Adrenal gland (tissue), 19 donors: ENCODE results near the gene NFATC1. TPM values are rescaled to one million over a fixed set of nuclear protein-coding genes. Genes with fewer than 3 reads are reported as not detected.
A peak's percentile ranks its signal among the peaks of the same experiment; 100 is the strongest.

Source experiments
- DNase-seq, 7 donors: peaks; one replicate each; pipeline ENCODE4 v3.0.0-alpha.2; 2019 to 2020
- H3K27ac ChIP-seq, 5 donors: fragments of 200-600 bp; sonication (generic) in 4 of 5; 1 replicate in 3 of 5; 2 replicates in 2 of 5; pipeline versions ENCODE4 v1.5.1 to v1.8.0; 2016 to 2020; ENCODE audit warnings: mild to moderate bottlenecking in 1 of 5
- H3K27me3 ChIP-seq: fragments of 200-600 bp; 2 replicates; pipeline ENCODE4 v1.8.0; 2021
- H3K36me3 ChIP-seq, 2 donors: fragments of 200-600 bp; replicated peaks in 1 of 2; 1 replicate in 1 of 2; 2 replicates in 1 of 2; pipeline versions ENCODE4 v1.5.1 to v1.8.0; 2018 to 2022
- H3K4me1 ChIP-seq, 2 donors: fragments of 200-600 bp; replicated peaks in 1 of 2; 1 replicate in 1 of 2; 2 replicates in 1 of 2; pipeline versions ENCODE4 v1.5.1 to v1.8.0; 2018 to 2021
- H3K4me3 ChIP-seq, 4 donors: fragments of 200-600 bp; sonication (generic) in 3 of 4; one replicate each; pipeline ENCODE4 v1.5.1; 2016 to 2018
- H3K9me3 ChIP-seq, 3 donors: fragments of 200-600 bp; sonication (generic) in 1 of 3; replicated peaks in 1 of 3; 1 replicate in 2 of 3; 2 replicates in 1 of 3; pipeline versions ENCODE4 v1.5.1 to v1.8.0; 2016 to 2021
- POLR2A ChIP-seq, 2 donors: fragments of 450-650 bp; IDR thresholded peaks; one replicate each; pipeline ENCODE4 v1.6.1; 2017; ENCODE audit warnings: antibody characterized with exemption in 2 of 2, mild to moderate bottlenecking in 2 of 2, moderate library complexity in 1 of 2
- WGBS, 4 donors: extraction: QIAGEN DNeasy Blood & Tissue Kit in 2 of 4; methylation state at CpG; one replicate each; pipeline versions ENCODE4 v1.1.5 to v1.1.7; 2013 to 2017; 5-methylcytosine and 5-hydroxymethylcytosine counted together
- intact Hi-C, 2 donors: fragments of 100-400 bp; cut with DNase I; formaldehyde crosslinking; loops; one replicate each; pipeline versions ENCODE4 v1.14.1 to v1.15.0; 2022 to 2023
- long read RNA-seq, 10 donors: library from polyadenylated mRNA in 3 of 10; unstranded in 2 of 10; stranded (forward) in 1 of 10; transcript quantifications; one replicate each; pipeline ENCODE4 v2.0.0 and lab custom pipeline, GENCODE V29; 2021 to 2026
- polyA plus RNA-seq, 3 donors: library from polyadenylated mRNA; stranded (reverse); fragments of 200-250 nt in 2 of 3; fragments of 350-450 nt in 1 of 3; fragmentation: Illumina TruSeq in 1 of 3; extraction: RNeasy Lipid Tissue Mini Kit (QIAGEN cat#74804) in 1 of 3; gene quantifications; one replicate each; pipeline ENCODE4 v1.2.3, GENCODE V29; 2013 to 2014
- total RNA-seq, 9 donors: library from RNA; depleted of rRNA in 4 of 9; stranded (reverse); fragments of >200 nt in 4 of 9; fragments of 120-200 nt in 1 of 9; fragmentation: NEBNext Ultra II Directional in 1 of 9; extraction: Animal tissue kit (Norgen Biotek cat#: 25700) in 1 of 9; gene quantifications; one replicate each; pipeline versions ENCODE4 v1.1.0 to v1.2.4, GENCODE V29; 2013 to 2023
- TF ChIP-seq, protein P1 (sequence below), 6 experiments: fragments of 450-650 bp in 4 of 6; fragments of 200-600 bp in 2 of 6; sonication (generic) in 1 of 6; IDR thresholded peaks; 1 replicate in 5 of 6; 2 replicates in 1 of 6; pipeline versions ENCODE4 v1.5.1 to v1.8.0; 2016 to 2021; ENCODE audit warnings: antibody characterized with exemption in 6 of 6, mild to moderate bottlenecking in 2 of 6, moderate library complexity in 1 of 6
- donor health status: healthy with polysubstance abuse.
- donor health status: Bipolar disorder and iron deficiency.
- donor health status: DM: yes; HTN: yes; CAD: no.
- donor health status: DM: no; HTN: no; CAD: no.
- donor health status: DM: no; HTN: no; CAD: no.
- donor health status: DM: yes; HTN: yes; CAD: no.

Gene NFATC1
- total RNA-seq (10 to 100 TPM in 4 of 9 donors, 1 to 10 TPM in 4, under 1 TPM in 1; 0.50 to 20.9 (median 9.6) TPM), polyA plus RNA-seq (1 to 10 TPM; 1.4 to 7.0 (median 5.5) TPM)
- long read RNA-seq, donor 1 = 0 reads
- long read RNA-seq, donor 2 = 0 reads
- long read RNA-seq, donor 3 = 0 reads
- long read RNA-seq, donor 4 = 0 reads
- long read RNA-seq, donor 5, full-length matches to known transcripts = 57 of 72 reads
- long read RNA-seq, donor 5, partial matches to known transcripts = 12 of 72 reads
- long read RNA-seq, donor 5, other reads (novel, unspliced or antisense) = 3 of 72 reads
- long read RNA-seq, donor 6, partial matches to known transcripts = 1 of 2 reads
- long read RNA-seq, donor 6, other reads (novel, unspliced or antisense) = 1 of 2 reads
- long read RNA-seq, donor 7 = 0 reads
- long read RNA-seq, donor 8 = 0 reads
- long read RNA-seq, donor 9 = 0 reads
- long read RNA-seq, donor 10, full-length matches to known transcripts = 2 of 2 reads
- long read RNA-seq, donor 10, partial matches to known transcripts = 0 of 2 reads
- long read RNA-seq, donor 10, other reads (novel, unspliced or antisense) = 0 of 2 reads

DNA sequence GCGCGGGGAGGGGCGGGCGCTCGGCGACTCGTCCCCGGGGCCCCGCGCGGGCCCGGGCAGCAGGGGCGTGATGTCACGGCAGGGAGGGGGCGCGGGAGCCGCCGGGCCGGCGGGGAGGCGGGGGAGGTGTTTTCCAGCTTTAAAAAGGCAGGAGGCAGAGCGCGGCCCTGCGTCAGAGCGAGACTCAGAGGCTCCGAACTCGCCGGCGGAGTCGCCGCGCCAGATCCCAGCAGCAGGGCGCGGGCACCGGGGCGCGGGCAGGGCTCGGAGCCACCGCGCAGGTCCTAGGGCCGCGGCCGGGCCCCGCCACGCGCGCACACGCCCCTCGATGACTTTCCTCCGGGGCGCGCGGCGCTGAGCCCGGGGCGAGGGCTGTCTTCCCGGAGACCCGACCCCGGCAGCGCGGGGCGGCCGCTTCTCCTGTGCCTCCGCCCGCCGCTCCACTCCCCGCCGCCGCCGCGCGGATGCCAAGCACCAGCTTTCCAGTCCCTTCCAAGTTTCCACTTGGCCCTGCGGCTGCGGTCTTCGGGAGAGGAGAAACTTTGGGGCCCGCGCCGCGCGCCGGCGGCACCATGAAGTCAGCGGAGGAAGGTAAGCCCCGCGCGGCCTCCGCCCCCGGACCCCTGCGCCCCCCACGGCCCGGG is at the start of gene NFATC1:
TSS of gene NFATC1 (plus strand) at position 170 of the 644 bp plus-strand sequence. CDS start at position 465, 295 bp downstream.
- Histone ChIP-seq H3K27me3 (no peaks in the 10 kb centered on the region), H3K27ac (peak within 1 kb of the TSS in 3 of 5 donors; percentile 19 to 82 (median 71)), H3K9me3 (no peaks in the 10 kb centered on the region), H3K4me3 (peak within 1 kb of the TSS in 2 of 4 donors; percentile 30 to 62), H3K4me1 (peaks cover 10 to 38% of the 10 kb centered on the region in 2 donors), H3K36me3 (no peaks in the 10 kb centered on the region)
- intact Hi-C loops = no loop called here
- no peak for TF ChIP-seq POLR2A (IDR thresholded peaks at IDR 0.05)
- TF ChIP-seq, protein P1, sequence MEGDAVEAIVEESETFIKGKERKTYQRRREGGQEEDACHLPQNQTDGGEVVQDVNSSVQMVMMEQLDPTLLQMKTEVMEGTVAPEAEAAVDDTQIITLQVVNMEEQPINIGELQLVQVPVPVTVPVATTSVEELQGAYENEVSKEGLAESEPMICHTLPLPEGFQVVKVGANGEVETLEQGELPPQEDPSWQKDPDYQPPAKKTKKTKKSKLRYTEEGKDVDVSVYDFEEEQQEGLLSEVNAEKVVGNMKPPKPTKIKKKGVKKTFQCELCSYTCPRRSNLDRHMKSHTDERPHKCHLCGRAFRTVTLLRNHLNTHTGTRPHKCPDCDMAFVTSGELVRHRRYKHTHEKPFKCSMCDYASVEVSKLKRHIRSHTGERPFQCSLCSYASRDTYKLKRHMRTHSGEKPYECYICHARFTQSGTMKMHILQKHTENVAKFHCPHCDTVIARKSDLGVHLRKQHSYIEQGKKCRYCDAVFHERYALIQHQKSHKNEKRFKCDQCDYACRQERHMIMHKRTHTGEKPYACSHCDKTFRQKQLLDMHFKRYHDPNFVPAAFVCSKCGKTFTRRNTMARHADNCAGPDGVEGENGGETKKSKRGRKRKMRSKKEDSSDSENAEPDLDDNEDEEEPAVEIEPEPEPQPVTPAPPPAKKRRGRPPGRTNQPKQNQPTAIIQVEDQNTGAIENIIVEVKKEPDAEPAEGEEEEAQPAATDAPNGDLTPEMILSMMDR (IDR thresholded peaks at IDR 0.05) = peak in 1 of 6 experiments; percentile 2
- DNase-seq = peak in 6 of 7 donors; percentile 49 to 81 (median 60)
- WGBS, 4 donors = 0% methylated on average over 3 to 91 of the region's 91 CpGs

DNA sequence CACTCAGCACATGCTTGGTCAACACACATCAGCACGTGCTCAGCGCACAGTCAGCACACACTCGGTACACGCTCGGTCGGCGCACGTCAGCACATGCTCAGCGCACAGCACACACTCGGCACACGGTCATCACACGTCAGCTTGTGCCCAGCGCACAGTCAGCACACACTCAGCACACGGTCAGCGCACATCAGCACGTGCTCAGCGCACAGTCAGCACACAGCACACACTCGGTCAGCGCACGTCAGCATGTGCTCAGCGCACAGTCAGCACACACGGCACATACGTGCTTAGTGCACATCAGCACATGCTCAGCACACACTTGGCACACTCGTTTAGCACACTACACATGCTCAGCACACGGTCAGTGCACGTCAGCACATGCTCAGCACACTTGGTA is 49.7 kb upstream of the NFATC1 start:
- 89 to 98% (median 97%) methylated on average over 9 to 26 of the region's 26 CpGs for WGBS, 4 donors
- H3K9me3 ChIP-seq = no peaks in the 10 kb centered on the region
- H3K27me3 ChIP-seq = no peaks in the 10 kb centered on the region
- no peaks in the 10 kb centered on the region for H3K4me1 ChIP-seq
- intact Hi-C loops = no loop called here
- no peak for DNase-seq
- H3K4me3 ChIP-seq = no peak overlapping the region
- H3K27ac ChIP-seq = no peak overlapping the region
- H3K36me3 ChIP-seq = peaks cover 0 to 53% of the 10 kb centered on the region in 2 donors
- no peak for TF ChIP-seq POLR2A (IDR thresholded peaks at IDR 0.05)
- TF ChIP-seq, protein P1 (IDR thresholded peaks at IDR 0.05) = no peak

DNA sequence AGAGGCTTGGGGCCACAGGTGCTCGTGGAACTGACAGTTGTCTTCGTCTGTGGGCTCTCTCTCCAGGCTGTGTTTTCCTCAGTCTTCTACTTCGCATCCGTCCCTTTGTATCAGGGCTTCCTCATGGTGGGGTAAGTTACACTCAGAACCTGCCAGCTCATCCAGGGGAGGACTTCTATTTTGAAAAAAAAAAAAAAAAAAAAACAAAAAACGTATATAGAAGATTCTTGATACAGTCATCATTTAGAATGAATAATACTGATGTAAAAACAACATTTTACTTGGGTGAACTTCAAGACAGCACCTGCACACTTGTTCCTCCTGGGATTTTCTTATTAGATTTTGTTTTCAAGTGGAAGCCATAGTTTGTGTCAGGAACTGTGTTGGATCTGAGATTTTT is 47.7 kb upstream of the NFATC1 start:
- no peak overlapping the region for H3K4me3 ChIP-seq
- WGBS, 4 donors = 81 to 90% (median 84%) methylated on average over 5 of the region's 5 CpGs
- no peaks in the 10 kb centered on the region for H3K4me1 ChIP-seq
- no peaks in the 10 kb centered on the region for H3K9me3 ChIP-seq
- no peak for DNase-seq
- intact Hi-C loops = no loop called here
- no peak for TF ChIP-seq POLR2A (IDR thresholded peaks at IDR 0.05)
- TF ChIP-seq, protein P1 (IDR thresholded peaks at IDR 0.05) = no peak
- H3K36me3 ChIP-seq = peaks cover 0 to 59% of the 10 kb centered on the region in 2 donors
- H3K27me3 ChIP-seq = no peaks in the 10 kb centered on the region
- no peak overlapping the region for H3K27ac ChIP-seq

DNA sequence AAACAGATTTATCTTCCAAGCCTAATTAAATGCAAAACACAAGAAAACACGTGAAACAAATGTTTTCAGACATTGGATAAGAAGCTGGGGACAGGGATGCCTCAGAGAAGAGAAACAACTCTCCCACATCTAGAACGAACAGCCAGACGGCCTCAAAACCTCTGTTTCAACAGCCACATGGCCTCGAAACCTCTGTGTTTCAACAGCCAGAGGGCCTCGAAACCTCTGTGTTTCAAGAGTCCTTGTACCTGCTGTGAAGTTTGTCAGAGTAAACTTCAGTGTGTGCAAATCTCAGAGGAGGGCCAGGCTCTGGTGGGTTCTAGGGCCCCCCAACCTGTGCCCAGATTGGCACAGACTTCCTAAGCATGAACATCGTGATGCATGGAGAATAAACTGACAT is 43.3 kb upstream of the NFATC1 start:
- H3K27me3 ChIP-seq = no peaks in the 10 kb centered on the region
- H3K4me3 ChIP-seq = no peak overlapping the region
- TF ChIP-seq POLR2A (IDR thresholded peaks at IDR 0.05) = no peak
- TF ChIP-seq, protein P1 (IDR thresholded peaks at IDR 0.05) = no peak
- DNase-seq = no peak
- no peaks in the 10 kb centered on the region for H3K9me3 ChIP-seq
- H3K4me1 ChIP-seq = no peaks in the 10 kb centered on the region
- no peak overlapping the region for H3K27ac ChIP-seq
- peaks cover 0 to 27% of the 10 kb centered on the region in 2 donors for H3K36me3 ChIP-seq
- intact Hi-C loops = no loop called here
- WGBS, 4 donors = 73 to 75% (median 75%) methylated on average over 6 of the region's 6 CpGs
